ENCODE results near the gene NDUFB6.
A peak's percentile ranks its signal among the peaks of the same experiment; 100 is the strongest.

NDUFB6 gene

DNA sequence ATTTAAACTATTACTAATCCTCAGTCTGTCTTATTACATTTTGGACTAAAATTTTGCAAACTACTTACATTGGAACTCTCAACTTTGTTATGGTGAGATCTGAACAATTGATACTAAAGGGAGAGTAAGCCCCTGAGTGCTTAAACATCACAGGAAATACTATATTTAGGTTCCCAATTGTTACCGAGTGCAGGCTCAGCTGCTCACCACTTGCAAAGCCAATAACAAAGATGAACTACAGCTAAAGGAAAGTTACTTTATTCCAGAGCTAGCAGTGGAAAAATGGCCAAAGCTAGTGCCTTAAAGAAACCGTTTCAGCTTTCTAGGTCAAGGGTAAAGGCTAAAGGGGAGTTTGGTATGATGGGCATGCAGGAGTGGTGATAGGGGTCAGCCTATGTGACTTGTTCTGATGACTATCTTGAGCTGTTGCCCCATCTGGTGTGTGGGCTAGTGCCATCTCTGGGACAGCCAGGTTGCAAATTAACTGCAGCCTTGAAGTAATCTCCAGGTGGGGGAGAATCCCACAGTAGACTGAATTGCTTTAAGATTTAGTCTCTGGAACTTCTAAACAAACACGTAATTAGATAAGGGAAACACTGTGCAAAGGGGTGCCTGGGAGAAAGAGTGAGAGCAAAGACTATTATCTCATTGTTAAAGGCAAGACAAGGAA lies 7.8 kb upstream of the NDUFB6 start:
- peaks cover 12% of the 10 kb centered on the region for H3K27me3 Mint-ChIP-seq
- H3K4me1 Mint-ChIP-seq = peaks cover 2% of the 10 kb centered on the region
- no peak overlapping the region for H3K27ac Mint-ChIP-seq
- H3K36me3 Mint-ChIP-seq (ENCODE audit: low read depth) = no peaks in the 10 kb centered on the region
- DNase-seq (no peak), ATAC-seq (no peak)
- no peaks in the 10 kb centered on the region for H3K9me3 Mint-ChIP-seq
- no peak overlapping the region for H3K4me3 Mint-ChIP-seq

DNA sequence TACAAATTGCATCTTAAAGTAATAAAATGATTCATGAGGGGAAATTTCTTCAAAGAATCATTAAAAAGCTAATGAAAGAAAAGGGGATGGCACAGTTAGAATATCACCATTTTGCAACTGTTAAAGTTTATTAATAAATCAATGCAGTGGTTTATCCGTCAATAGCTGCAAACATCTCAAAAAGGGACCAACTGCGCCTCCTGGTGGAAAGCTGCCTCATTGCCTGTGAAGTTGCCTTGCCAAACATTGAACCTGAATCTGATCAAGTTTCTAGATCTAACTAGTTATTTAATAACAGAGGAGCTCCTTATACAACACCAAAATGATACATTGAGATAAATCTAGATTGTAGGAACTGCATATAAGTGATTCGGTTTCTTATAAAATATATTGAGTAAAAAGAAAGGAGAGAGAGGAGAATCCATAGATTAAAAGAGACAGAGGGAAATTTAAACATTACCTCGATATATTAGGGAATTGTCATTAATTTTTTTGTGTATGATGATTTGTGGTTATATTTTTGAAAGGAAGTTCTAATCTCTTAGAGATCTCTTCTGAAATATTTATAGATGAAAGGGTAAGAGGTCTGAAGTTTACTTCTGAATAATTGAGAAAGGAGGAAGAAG lies 6.9 kb upstream of the NDUFB6 start:
- peak; percentile 80 for DNase-seq
- Mint-ChIP-seq H3K9me3 (no peaks in the 10 kb centered on the region), H3K27ac (no peak overlapping the region), H3K27me3 (peaks cover 12% of the 10 kb centered on the region), H3K4me1 (peaks cover 2% of the 10 kb centered on the region), H3K36me3 (ENCODE audit: low read depth) (no peaks in the 10 kb centered on the region), H3K4me3 (no peak overlapping the region)
- peak; percentile 49 for ATAC-seq

- Mint-ChIP-seq H3K36me3 (ENCODE audit: low read depth) (no peaks in the 10 kb centered on the region), H3K9me3 (no peaks in the 10 kb centered on the region), H3K27ac (no peak overlapping the region), H3K4me3 (no peak overlapping the region), H3K27me3 (peaks cover 9% of the 10 kb centered on the region), H3K4me1 (peaks cover 2% of the 10 kb centered on the region)
- ATAC-seq = no peak
- no peak for DNase-seq
Observed at GRCh38 chr9:32578976-32579375, 6.0 kb upstream of the NDUFB6 start.

GRCh38 chr9:32577316-32577715 lies 4.4 kb upstream of the NDUFB6 start:
- no peaks in the 10 kb centered on the region for H3K36me3 Mint-ChIP-seq (ENCODE audit: low read depth)
- H3K27me3 Mint-ChIP-seq = peaks cover 9% of the 10 kb centered on the region
- H3K4me3 Mint-ChIP-seq = no peak overlapping the region
- no peak overlapping the region for H3K27ac Mint-ChIP-seq
- H3K9me3 Mint-ChIP-seq = no peaks in the 10 kb centered on the region
- ATAC-seq (no peak), DNase-seq (no peak)
- H3K4me1 Mint-ChIP-seq = peaks cover 13% of the 10 kb centered on the region

DNA sequence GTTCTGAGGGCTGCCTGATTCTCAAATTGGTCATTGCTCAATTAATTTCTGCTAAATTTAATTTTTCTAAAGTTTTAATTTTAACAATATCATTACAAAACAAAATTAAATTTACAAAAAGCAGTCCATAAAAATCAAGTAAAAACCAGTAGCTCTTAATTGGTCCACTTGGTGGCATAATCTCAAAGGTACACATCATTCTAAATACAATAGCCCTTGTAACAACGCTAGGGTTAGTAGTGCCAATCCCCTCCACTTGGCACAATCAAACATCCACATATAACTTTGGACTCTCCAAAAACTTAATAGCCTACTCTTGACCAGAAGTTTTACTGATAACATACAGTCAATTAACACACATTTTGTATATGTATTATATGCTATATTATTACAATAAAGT lies 1.9 kb upstream of the NDUFB6 start:
- H3K27me3 Mint-ChIP-seq = peaks cover 4% of the 10 kb centered on the region
- H3K27ac Mint-ChIP-seq = no peak overlapping the region
- peaks cover 30% of the 10 kb centered on the region for H3K4me1 Mint-ChIP-seq
- H3K4me3 Mint-ChIP-seq = no peak overlapping the region
- ATAC-seq (no peak), DNase-seq (no peak)
- peaks cover 5% of the 10 kb centered on the region for H3K36me3 Mint-ChIP-seq (ENCODE audit: low read depth)
- H3K9me3 Mint-ChIP-seq = no peaks in the 10 kb centered on the region

DNA sequence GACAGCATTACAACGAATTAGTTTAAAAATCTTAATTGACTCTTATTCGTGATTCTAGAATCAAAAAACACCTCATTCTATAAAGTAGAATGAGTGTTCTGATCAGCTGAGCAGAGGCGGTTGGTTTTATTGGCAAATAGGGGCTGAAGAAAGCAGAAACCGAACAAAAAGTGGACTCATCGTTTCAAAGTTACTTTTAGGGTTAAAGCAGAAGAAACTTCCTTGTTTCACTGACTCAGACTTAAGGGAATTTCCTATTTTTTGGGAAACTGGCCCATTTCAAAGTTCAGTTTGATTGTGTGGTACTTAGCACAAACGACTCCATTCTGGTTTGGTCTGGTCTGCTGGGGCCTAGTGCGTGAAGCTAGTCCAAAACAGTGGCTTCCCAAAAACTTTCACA lies 862 bp upstream of the NDUFB6 start:
- Mint-ChIP-seq H3K9me3 (no peaks in the 10 kb centered on the region), H3K27me3 (no peaks in the 10 kb centered on the region), H3K36me3 (ENCODE audit: low read depth) (peaks cover 9% of the 10 kb centered on the region), H3K27ac (peak overlapping the region; percentile 97), H3K4me1 (peaks cover 30% of the 10 kb centered on the region), H3K4me3 (no peak overlapping the region)
- DNase-seq = no peak
- ATAC-seq = no peak

- no peaks in the 10 kb centered on the region for H3K27me3 Mint-ChIP-seq
- peak overlapping the region; percentile 97 for H3K27ac Mint-ChIP-seq
- peak overlapping the region; percentile 99 for H3K4me3 Mint-ChIP-seq
- peaks cover 17% of the 10 kb centered on the region for H3K36me3 Mint-ChIP-seq (ENCODE audit: low read depth)
- H3K4me1 Mint-ChIP-seq = peaks cover 30% of the 10 kb centered on the region
- DNase-seq (peak; percentile 69), ATAC-seq (peak; percentile 95)
- no peaks in the 10 kb centered on the region for H3K9me3 Mint-ChIP-seq
Observed at GRCh38 chr9:32571969-32572899, 725 bp downstream of the NDUFB6 start.

- no peaks in the 10 kb centered on the region for H3K9me3 Mint-ChIP-seq
Observed at GRCh38 chr9:32570262-32570661, 2.7 kb downstream of the NDUFB6 start.

DNA sequence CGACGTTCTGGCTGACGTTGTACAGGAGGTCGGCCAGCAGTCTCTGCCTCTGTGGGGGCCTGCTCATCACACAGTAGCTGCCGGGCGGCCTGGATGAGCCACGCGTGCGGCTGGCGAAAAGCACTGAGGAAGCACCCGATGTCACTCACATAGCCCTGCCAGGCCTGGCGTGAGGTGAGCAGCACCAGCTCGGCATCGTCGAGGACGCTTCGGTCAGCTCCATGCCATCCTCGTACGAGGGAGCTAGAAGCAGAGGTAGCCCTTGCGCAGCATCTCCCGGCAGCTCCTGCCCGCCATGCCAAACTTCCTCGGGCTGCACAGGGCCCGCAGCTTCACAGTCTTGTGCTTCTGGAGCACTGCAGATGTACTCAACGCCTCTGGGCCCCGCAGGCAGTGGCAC lies 6.2 kb downstream of the NDUFB6 start:
- ATAC-seq (no peak), DNase-seq (no peak)
- no peak overlapping the region for H3K27ac Mint-ChIP-seq
- H3K27me3 Mint-ChIP-seq = no peaks in the 10 kb centered on the region
- peaks cover 18% of the 10 kb centered on the region for H3K4me1 Mint-ChIP-seq
- H3K9me3 Mint-ChIP-seq = no peaks in the 10 kb centered on the region
- H3K36me3 Mint-ChIP-seq (ENCODE audit: low read depth) = peaks cover 35% of the 10 kb centered on the region
- H3K4me3 Mint-ChIP-seq = no peak overlapping the region

More at GRCh38 chr9:32570262-32570661, 2.7 kb downstream of the NDUFB6 start:
- Mint-ChIP-seq H3K36me3 (ENCODE audit: low read depth) (peaks cover 29% of the 10 kb centered on the region), H3K27ac (no peak overlapping the region), H3K27me3 (no peaks in the 10 kb centered on the region), H3K4me1 (peaks cover 34% of the 10 kb centered on the region), H3K4me3 (no peak overlapping the region)
- ATAC-seq = no peak
- DNase-seq = no peak

GRCh38 chr9:32565967-32566366 lies 7.0 kb downstream of the NDUFB6 start:
- ATAC-seq = no peak
- H3K36me3 Mint-ChIP-seq (ENCODE audit: low read depth) = peaks cover 38% of the 10 kb centered on the region
- peak overlapping the region; percentile 29 for H3K27ac Mint-ChIP-seq
- H3K4me1 Mint-ChIP-seq = peaks cover 15% of the 10 kb centered on the region
- no peak overlapping the region for H3K4me3 Mint-ChIP-seq
- DNase-seq = no peak
- H3K9me3 Mint-ChIP-seq = no peaks in the 10 kb centered on the region
- H3K27me3 Mint-ChIP-seq = no peaks in the 10 kb centered on the region

DNA sequence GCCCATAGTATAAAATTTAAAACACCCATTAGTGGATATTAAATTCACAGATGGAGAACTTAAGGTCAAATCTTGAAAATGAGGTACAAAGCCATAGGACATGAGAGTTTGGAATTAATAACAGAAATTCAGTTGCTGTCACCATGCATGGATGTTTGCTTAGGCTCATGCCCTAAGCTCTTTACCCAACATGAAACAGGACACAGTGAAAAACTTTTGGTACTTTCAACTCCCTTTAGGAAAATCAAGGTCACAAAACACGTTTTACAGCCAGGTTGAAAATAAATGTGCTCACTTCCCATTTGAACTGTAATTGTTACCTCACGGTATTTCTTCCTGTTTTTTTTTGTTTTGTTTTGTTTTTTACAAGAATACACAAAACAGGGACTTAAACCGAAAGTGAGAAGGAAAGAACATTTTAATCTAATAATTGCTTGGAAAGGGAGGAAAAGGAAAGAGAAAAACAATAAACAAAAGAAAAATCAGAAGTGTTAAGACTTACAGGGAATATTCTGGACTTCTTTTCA lies 14.5 kb downstream of the NDUFB6 start:
- Mint-ChIP-seq H3K27ac (peak overlapping the region; percentile 34), H3K4me1 (peaks cover 20% of the 10 kb centered on the region), H3K4me3 (no peak overlapping the region), H3K27me3 (no peaks in the 10 kb centered on the region), H3K9me3 (no peaks in the 10 kb centered on the region), H3K36me3 (ENCODE audit: low read depth) (peaks cover 18% of the 10 kb centered on the region)
- DNase-seq (no peak), ATAC-seq (no peak)

DNA sequence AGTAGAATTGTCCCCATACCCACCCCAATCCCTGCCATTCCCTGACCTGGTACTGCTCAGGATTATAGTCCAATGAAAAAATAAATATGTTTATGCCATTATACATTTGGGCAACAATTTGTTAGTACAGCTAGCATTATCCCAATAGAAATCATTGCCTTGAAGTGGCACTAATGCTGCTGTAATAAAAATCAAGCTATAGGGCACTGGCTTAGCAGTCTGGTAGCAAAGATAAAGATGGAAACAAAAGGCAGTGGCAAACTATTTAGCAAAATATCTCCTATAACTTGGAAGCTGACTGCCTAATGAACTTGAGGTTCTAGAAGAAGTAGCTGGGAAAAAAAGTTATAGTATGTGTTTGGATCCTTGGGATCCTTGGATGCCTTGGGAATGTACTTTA lies 18.4 kb downstream of the NDUFB6 start:
- ATAC-seq = no peak
- no peaks in the 10 kb centered on the region for H3K27me3 Mint-ChIP-seq
- no peak for DNase-seq
- H3K9me3 Mint-ChIP-seq = no peaks in the 10 kb centered on the region
- H3K4me1 Mint-ChIP-seq = peaks cover 35% of the 10 kb centered on the region
- peak overlapping the region; percentile 1 for H3K27ac Mint-ChIP-seq
- H3K4me3 Mint-ChIP-seq = no peak overlapping the region
- H3K36me3 Mint-ChIP-seq (ENCODE audit: low read depth) = peaks cover 27% of the 10 kb centered on the region

- Mint-ChIP-seq H3K4me1 (peaks cover 35% of the 10 kb centered on the region), H3K36me3 (ENCODE audit: low read depth) (peaks cover 30% of the 10 kb centered on the region), H3K27me3 (no peaks in the 10 kb centered on the region), H3K27ac (peak overlapping the region; percentile 31), H3K4me3 (no peak overlapping the region), H3K9me3 (no peaks in the 10 kb centered on the region)
- ATAC-seq = no peak
- DNase-seq = no peak
Observed at GRCh38 chr9:32554107-32554506, 18.9 kb downstream of the NDUFB6 start.

DNA sequence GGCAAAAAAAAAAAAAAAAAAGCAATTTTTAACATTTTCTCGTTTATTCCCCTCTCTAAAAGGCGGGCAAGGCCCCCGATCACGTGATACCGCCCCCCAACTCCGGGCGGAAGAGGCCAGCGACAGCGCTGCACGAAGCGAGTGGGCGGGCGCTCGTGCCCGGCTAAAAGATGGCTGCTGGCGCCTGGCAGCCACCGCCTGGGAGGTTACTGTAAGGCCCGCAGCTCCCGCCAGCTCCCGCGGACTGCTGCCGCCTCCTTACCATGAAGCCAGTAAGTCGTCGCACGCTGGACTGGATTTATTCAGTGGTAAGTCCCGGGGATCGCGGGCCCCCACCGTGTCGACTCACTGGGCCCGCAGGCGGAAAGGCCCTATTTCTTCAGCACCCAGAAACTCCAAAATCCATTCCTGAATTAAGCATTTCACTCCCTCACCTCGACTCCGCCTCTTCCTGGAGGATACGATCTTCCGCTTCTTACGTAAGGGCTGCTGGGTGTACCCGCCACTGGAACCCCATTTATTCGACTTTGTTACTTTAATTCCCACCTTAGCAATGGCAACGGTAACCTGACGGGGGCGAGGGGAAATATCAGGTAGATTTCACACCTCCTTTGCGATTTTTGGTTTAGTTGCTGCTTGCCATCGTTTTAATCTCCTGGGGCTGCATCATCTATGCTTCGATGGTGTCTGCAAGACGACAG lies 20.6 kb downstream of the NDUFB6 start, which contains the start of the genes SMIM27 and TOPORS:
Gene SMIM27 (plus strand): TSS at position 156 of the 701 bp plus-strand sequence. CDS start 108 bp downstream, at position 264.
Gene TOPORS (minus strand): TSS at position 415 of the 701 bp plus-strand sequence. CDS start 150 bp downstream, at position 265.
- Mint-ChIP-seq H3K27me3 (no peaks in the 10 kb centered on the region), H3K4me3 (peak within 1 kb of the TSS; percentile 99), H3K27ac (peak within 1 kb of the TSS; percentile 99), H3K4me1 (peaks cover 39% of the 10 kb centered on the region), H3K36me3 (ENCODE audit: low read depth) (peaks cover 29% of the 10 kb centered on the region), H3K9me3 (no peaks in the 10 kb centered on the region)
- DNase-seq = peak; percentile 90
- peak; percentile 71 for ATAC-seq
